HepG2 (cell line): ENCODE results near the gene KLHL21. TPM values are rescaled to one million over a fixed set of nuclear protein-coding genes. Genes with fewer than 3 reads are reported as not detected.

Source experiments
- ARNTL ChIP-seq: sonication (generic); formaldehyde crosslinking; IDR thresholded peaks from 2 replicates; pipeline ENCODE4 v1.4.0; 2020; ENCODE audit warnings: mild to moderate bottlenecking, missing genetic modification reagents
- CCAR2 ChIP-seq: fragments of 200-400 bp; formaldehyde crosslinking; optimal IDR thresholded peaks from 2 replicates; pipeline ENCODE3; 2018; ENCODE audit warnings: low read depth, mild to moderate bottlenecking, low read length, moderate library complexity
- ESRRA ChIP-seq: sonication (generic); formaldehyde crosslinking; IDR thresholded peaks from 2 replicates; pipeline ENCODE4 v1.5.1; 2020; ENCODE audit warnings: mild to moderate bottlenecking, low read depth, missing genetic modification reagents
- GATA4 ChIP-seq: sonication (generic); IDR thresholded peaks from 2 replicates; pipeline ENCODE4 v1.6.1; 2016; ENCODE audit warnings: antibody characterized with exemption, low read depth, borderline replicate concordance
- MEIS1 ChIP-seq: sonication (generic); formaldehyde crosslinking; IDR thresholded peaks from 2 replicates; pipeline ENCODE4 v1.9.0; 2021; ENCODE audit warnings: mild to moderate bottlenecking, missing genetic modification reagents, moderate library complexity, borderline replicate concordance
- NFE2L2 ChIP-seq: fragments of 150-350 bp; IDR thresholded peaks from 2 replicates; pipeline ENCODE4 v1.6.1; 2014; ENCODE audit warnings: low read length
- PBX2 ChIP-seq: IDR thresholded peaks from 2 replicates; pipeline ENCODE4 v1.6.1; 2016; ENCODE audit warnings: control low read depth
- THAP11 ChIP-seq: IDR thresholded peaks from 2 replicates; pipeline ENCODE4 v1.6.1; 2016; ENCODE audit warnings: missing biosample characterization, missing genetic modification reagents
- UBTF ChIP-seq: sonication (generic); formaldehyde crosslinking; IDR thresholded peaks from 2 replicates; pipeline ENCODE4 v1.4.0; 2020; ENCODE audit warnings: mild to moderate bottlenecking, missing genetic modification reagents
- ZHX1 ChIP-seq: sonication (generic); formaldehyde crosslinking; IDR thresholded peaks from 2 replicates; pipeline ENCODE4 v1.8.1; 2022; ENCODE audit warnings: low read depth, mild to moderate bottlenecking, missing genetic modification reagents
- ZNF160 ChIP-seq: sonication (generic); formaldehyde crosslinking; IDR thresholded peaks from 2 replicates; pipeline ENCODE4 v1.8.0; 2022; ENCODE audit warnings: mild to moderate bottlenecking, inconsistent platforms, missing genetic modification reagents
- ZNF552 ChIP-seq: sonication (generic); formaldehyde crosslinking; IDR thresholded peaks from 2 replicates; pipeline ENCODE4 v1.9.0; 2022; ENCODE audit warnings: missing genetic modification reagents, mild to moderate bottlenecking, borderline replicate concordance
- ZNF709 ChIP-seq: sonication (generic); formaldehyde crosslinking; IDR thresholded peaks from 2 replicates; pipeline ENCODE4 v1.5.0; 2020; ENCODE audit warnings: mild to moderate bottlenecking, missing genetic modification reagents
- ZNF768 ChIP-seq: sonication (generic); formaldehyde crosslinking; IDR thresholded peaks from 2 replicates; pipeline ENCODE4 v1.4.0; 2020; ENCODE audit warnings: missing genetic modification reagents
- polyA plus RNA-seq, 8 experiments: library from polyadenylated mRNA; depleted of rRNA in 3 of 8; stranded (reverse) in 7 of 8; unstranded in 1 of 8; fragments of >200 nt; fragmentation: Illumina TruSeq in 4 of 8; extraction: Trizol in 4 of 8; gene quantifications; 2 replicates each; pipeline versions ENCODE4 v1.2.1 to v1.2.3, GENCODE V29; 2011 to 2016; ENCODE audit warnings: low read depth in 4 of 8, missing spikeins in 1 of 8, mixed read lengths in 1 of 8; ENCODE audit not compliant: insufficient read depth in 1 of 8
- total RNA-seq, 5 experiments: library from RNA; depleted of rRNA; stranded (reverse); fragments of >200 nt; fragmentation: Illumina TruSeq; extraction: Trizol; gene quantifications; 2 replicates each; pipeline ENCODE4 v1.2.3, GENCODE V29; 2016; ENCODE audit warnings: low read depth in 1 of 5
- TF ChIP-seq, protein P1 (sequence below): sonication (generic); formaldehyde crosslinking; IDR thresholded peaks from 2 replicates; pipeline ENCODE4 v1.5.1; 2020; ENCODE audit warnings: missing genetic modification reagents, mild to moderate bottlenecking, borderline replicate concordance
- TF ChIP-seq, protein P2 (sequence below): sonication (generic); formaldehyde crosslinking; IDR thresholded peaks from 2 replicates; pipeline ENCODE4 v1.8.0; 2022; ENCODE audit warnings: missing genetic modification reagents, mild to moderate bottlenecking, borderline replicate concordance
- TF ChIP-seq, protein P3 (sequence below): conservative IDR thresholded peaks from 2 replicates; pipeline ENCODE4 v1.6.1; 2018; ENCODE audit warnings: missing genetic modification reagents
- TF ChIP-seq, protein P4 (sequence below): sonication (generic); formaldehyde crosslinking; IDR thresholded peaks from 2 replicates; pipeline ENCODE4 v1.9.0; 2021; ENCODE audit warnings: missing genetic modification reagents, mild to moderate bottlenecking, borderline replicate concordance

Gene KLHL21
- total and polyA plus RNA-seq, 2 of the 13 experiments (the other 11 are each of a cell fraction or from before 2014, with no cell fraction given) = 14.8 to 25.0 TPM

GRCh38 chr1:6603915-6604558 is 1.4 kb upstream of the KLHL21 start (continued):
- TF ChIP-seq, protein P1, sequence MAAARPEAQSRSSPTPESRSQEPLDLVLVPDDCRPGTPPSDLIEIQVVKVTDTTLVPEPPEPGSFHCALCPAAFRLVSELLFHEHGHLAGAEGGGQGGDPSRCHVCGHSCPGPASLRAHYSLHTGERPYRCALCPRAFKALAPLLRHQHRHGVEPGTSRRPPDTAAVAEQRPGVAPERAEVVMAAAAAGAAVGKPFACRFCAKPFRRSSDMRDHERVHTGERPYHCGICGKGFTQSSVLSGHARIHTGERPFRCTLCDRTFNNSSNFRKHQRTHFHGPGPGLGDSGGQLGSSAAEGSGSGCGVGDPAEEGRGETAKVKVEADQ = no peak
- TF ChIP-seq UBTF (0 out of 2 replicates have a peak, but pooled peaks have one; percentile 28), ZNF160 (CRISPR knock-in tag) (no peak), ZHX1 (CRISPR knock-in tag) (no peak), ESRRA (CRISPR knock-in tag) (no peak), THAP11 (CRISPR knock-in tag) (peak; percentile 84), ZNF709 (peak; percentile 44; the same call in 1 of the 2 replicates), NFE2L2 (no peak), ZNF768 (CRISPR knock-in tag) (no peak), ZNF552 (no peak), GATA4 (no peak), CCAR2 (no peak), MEIS1 (CRISPR knock-in tag) (peak; percentile 24; the same call in 1 of the 2 replicates), ARNTL (CRISPR knock-in tag) (no peak), PBX2 (no peak)
- TF ChIP-seq, protein P2, sequence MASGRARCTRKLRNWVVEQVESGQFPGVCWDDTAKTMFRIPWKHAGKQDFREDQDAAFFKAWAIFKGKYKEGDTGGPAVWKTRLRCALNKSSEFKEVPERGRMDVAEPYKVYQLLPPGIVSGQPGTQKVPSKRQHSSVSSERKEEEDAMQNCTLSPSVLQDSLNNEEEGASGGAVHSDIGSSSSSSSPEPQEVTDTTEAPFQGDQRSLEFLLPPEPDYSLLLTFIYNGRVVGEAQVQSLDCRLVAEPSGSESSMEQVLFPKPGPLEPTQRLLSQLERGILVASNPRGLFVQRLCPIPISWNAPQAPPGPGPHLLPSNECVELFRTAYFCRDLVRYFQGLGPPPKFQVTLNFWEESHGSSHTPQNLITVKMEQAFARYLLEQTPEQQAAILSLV (CRISPR knock-in tag) = 0 out of 2 replicates have a peak, but pooled peaks have one; percentile 49
- TF ChIP-seq, protein P3, sequence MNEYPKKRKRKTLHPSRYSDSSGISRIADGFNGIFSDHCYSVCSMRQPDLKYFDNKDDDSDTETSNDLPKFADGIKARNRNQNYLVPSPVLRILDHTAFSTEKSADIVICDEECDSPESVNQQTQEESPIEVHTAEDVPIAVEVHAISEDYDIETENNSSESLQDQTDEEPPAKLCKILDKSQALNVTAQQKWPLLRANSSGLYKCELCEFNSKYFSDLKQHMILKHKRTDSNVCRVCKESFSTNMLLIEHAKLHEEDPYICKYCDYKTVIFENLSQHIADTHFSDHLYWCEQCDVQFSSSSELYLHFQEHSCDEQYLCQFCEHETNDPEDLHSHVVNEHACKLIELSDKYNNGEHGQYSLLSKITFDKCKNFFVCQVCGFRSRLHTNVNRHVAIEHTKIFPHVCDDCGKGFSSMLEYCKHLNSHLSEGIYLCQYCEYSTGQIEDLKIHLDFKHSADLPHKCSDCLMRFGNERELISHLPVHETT (CRISPR knock-in tag) = no peak
- TF ChIP-seq, protein P4, sequence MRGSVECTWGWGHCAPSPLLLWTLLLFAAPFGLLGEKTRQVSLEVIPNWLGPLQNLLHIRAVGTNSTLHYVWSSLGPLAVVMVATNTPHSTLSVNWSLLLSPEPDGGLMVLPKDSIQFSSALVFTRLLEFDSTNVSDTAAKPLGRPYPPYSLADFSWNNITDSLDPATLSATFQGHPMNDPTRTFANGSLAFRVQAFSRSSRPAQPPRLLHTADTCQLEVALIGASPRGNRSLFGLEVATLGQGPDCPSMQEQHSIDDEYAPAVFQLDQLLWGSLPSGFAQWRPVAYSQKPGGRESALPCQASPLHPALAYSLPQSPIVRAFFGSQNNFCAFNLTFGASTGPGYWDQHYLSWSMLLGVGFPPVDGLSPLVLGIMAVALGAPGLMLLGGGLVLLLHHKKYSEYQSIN (CRISPR knock-in tag) = no peak
